Spleen (tissue), 11 donors: ENCODE results near the gene UBP1. TPM values are rescaled to one million over a fixed set of nuclear protein-coding genes. Genes with fewer than 3 reads are reported as not detected.

Experiments used
- DNase-seq: peaks from one replicate; pipeline ENCODE4 v3.0.0-alpha.2; 2020
- H3K27ac ChIP-seq, 8 donors: fragments of 200-600 bp; sonication (generic) in 7 of 8; 1 replicate in 4 of 8; 2 replicates in 4 of 8; pipeline versions ENCODE4 v1.5.0 to v1.8.0; 2016 to 2021; ENCODE audit warnings: inconsistent platforms in 4 of 8, mild to moderate bottlenecking in 4 of 8, moderate library complexity in 1 of 8
- H3K27me3 ChIP-seq, 7 donors: fragments of 200-600 bp; sonication (generic) in 6 of 7; replicated peaks in 1 of 7; 1 replicate in 4 of 7; 2 replicates in 3 of 7; pipeline versions ENCODE4 v1.5.0 to v1.8.0; 2016 to 2021; ENCODE audit warnings: inconsistent platforms in 3 of 7, mild to moderate bottlenecking in 1 of 7
- H3K36me3 ChIP-seq, 6 donors: fragments of 200-600 bp; sonication (generic) in 5 of 6; 1 replicate in 4 of 6; 2 replicates in 2 of 6; pipeline versions ENCODE4 v1.5.0 to v1.8.0; 2016 to 2021; ENCODE audit warnings: inconsistent platforms in 2 of 6
- H3K4me1 ChIP-seq, 6 donors: fragments of 200-600 bp; sonication (generic) in 5 of 6; 1 replicate in 3 of 6; 2 replicates in 3 of 6; pipeline versions ENCODE4 v1.5.0 to v1.8.0; 2016 to 2021; ENCODE audit warnings: inconsistent platforms in 3 of 6
- H3K4me3 ChIP-seq, 8 donors: fragments of 200-600 bp; sonication (generic) in 7 of 8; 1 replicate in 4 of 8; 2 replicates in 4 of 8; pipeline versions ENCODE4 v1.5.0 to v1.8.0; 2016 to 2021; ENCODE audit warnings: inconsistent platforms in 4 of 8, mild to moderate bottlenecking in 4 of 8, moderate library complexity in 2 of 8
- H3K9me3 ChIP-seq, 8 donors: fragments of 200-600 bp; sonication (generic) in 7 of 8; 1 replicate in 4 of 8; 2 replicates in 4 of 8; pipeline versions ENCODE4 v1.5.0 to v1.8.0; 2016 to 2021; ENCODE audit warnings: inconsistent platforms in 4 of 8
- POLR2A ChIP-seq, 3 donors: fragments of 450-650 bp; IDR thresholded peaks; one replicate each; pipeline ENCODE4 v1.5.1; 2017; ENCODE audit warnings: antibody characterized with exemption in 3 of 3, mild to moderate bottlenecking in 1 of 3
- POLR2AphosphoS5 ChIP-seq, 3 donors: sonication (generic); formaldehyde crosslinking; IDR thresholded peaks; one replicate each; pipeline ENCODE4 v1.5.1; 2017; ENCODE audit warnings: antibody characterized with exemption in 3 of 3
- WGBS, 5 donors: extraction: QIAGEN DNeasy Blood & Tissue Kit in 3 of 5; methylation state at CpG; one replicate each; pipeline versions ENCODE4 v1.1.5 to v1.1.7; 2013 to 2018; 5-methylcytosine and 5-hydroxymethylcytosine counted together
- intact Hi-C: fragments of 100-400 bp; cut with DNase I; formaldehyde crosslinking; loops from one replicate; pipeline ENCODE4 v1.15.0; 2023; ENCODE audit warnings: low total_unique reads
- polyA plus RNA-seq, 3 donors: library from polyadenylated mRNA; stranded (reverse); fragments of 200-250 nt; gene quantifications; one replicate each; pipeline ENCODE4 v1.2.1, GENCODE V29; 2013
- total RNA-seq, 7 donors: library from RNA; depleted of rRNA in 3 of 7; stranded (reverse); fragments of >200 nt in 3 of 7; fragmentation: NEBNext Ultra II Directional in 4 of 7; extraction: Animal tissue kit (Norgen Biotek cat#: 25700) in 4 of 7; gene quantifications; one replicate each; pipeline versions ENCODE4 v1.1.0 to v1.2.1, GENCODE V29; 2016 to 2021
- TF ChIP-seq, protein P1 (sequence below), 11 experiments: fragments of 200-600 bp in 7 of 11; fragments of 450-650 bp in 4 of 11; sonication (generic) in 4 of 11; IDR thresholded peaks in 8 of 11; conservative IDR thresholded peaks in 3 of 11; 1 replicate in 7 of 11; 2 replicates in 4 of 11; pipeline versions ENCODE4 v1.4.0 to v1.8.0; 2016 to 2021; ENCODE audit warnings: antibody characterized with exemption in 11 of 11, inconsistent platforms in 4 of 11, mild to moderate bottlenecking in 1 of 11
- donor health status: healthy with polysubstance abuse.
- donor health status: DM: no; HTN: no; CAD: no; lungs with moderate emphysema.
- donor health status: DM: no; HTN: no; CAD: no.
- donor health status: Bipolar disorder and iron deficiency.
- donor health status: healthy.
- donor health status: DM: no; HTN: no; CAD: no.
- donor health status: DM: yes; HTN: yes; CAD: no.

The UBP1 gene
- total and polyA plus RNA-seq, 10 donors: 27.6 to 88.2 (median 70.2) TPM

DNA sequence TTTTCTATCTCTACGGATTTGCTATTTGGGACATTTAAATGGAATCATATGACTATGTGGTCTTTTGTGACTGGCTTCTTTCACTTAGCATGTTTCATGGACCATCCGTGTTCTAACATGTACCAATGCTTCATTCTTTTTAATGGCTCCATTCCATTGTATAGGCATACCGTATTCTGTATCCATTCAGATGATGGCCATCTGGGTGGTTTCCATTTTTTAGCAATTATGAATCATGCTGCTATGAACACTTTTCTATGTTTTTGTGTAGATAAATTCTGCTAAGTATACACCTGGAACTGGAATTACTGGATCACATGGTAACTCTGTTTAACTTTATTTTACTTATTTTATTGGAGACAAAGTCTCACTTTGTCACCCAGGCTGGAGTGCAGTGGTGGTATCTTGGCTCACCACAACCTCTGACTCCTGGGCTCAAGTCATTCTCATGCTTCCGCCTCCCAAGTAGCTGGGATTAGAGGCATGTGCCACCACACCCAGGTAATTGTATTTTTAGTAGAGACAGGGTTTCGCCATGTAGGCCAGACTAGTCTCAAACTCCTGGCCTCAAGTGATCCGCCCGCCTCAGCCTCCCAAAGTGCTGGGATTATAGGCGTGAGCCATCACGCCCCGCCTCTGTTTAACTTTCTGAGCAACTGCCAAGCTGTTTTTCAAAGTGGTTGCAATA is 13.4 kb downstream of the UBP1 start:
- H3K27me3 ChIP-seq: no peaks in the 10 kb centered on the region
- DNase-seq: no peak
- intact Hi-C loops: no loop called here
- H3K9me3 ChIP-seq: no peaks in the 10 kb centered on the region
- TF ChIP-seq, protein P1, sequence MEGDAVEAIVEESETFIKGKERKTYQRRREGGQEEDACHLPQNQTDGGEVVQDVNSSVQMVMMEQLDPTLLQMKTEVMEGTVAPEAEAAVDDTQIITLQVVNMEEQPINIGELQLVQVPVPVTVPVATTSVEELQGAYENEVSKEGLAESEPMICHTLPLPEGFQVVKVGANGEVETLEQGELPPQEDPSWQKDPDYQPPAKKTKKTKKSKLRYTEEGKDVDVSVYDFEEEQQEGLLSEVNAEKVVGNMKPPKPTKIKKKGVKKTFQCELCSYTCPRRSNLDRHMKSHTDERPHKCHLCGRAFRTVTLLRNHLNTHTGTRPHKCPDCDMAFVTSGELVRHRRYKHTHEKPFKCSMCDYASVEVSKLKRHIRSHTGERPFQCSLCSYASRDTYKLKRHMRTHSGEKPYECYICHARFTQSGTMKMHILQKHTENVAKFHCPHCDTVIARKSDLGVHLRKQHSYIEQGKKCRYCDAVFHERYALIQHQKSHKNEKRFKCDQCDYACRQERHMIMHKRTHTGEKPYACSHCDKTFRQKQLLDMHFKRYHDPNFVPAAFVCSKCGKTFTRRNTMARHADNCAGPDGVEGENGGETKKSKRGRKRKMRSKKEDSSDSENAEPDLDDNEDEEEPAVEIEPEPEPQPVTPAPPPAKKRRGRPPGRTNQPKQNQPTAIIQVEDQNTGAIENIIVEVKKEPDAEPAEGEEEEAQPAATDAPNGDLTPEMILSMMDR (IDR thresholded peaks at IDR 0.05 in 8 of 11, conservative IDR thresholded peaks at IDR 0.05 in 3 of 11): no peak
- TF ChIP-seq POLR2A (IDR thresholded peaks at IDR 0.05) (no peak), POLR2AphosphoS5 (IDR thresholded peaks at IDR 0.05) (no peak)
- H3K27ac ChIP-seq: no peak overlapping the region
- no peak overlapping the region for H3K4me3 ChIP-seq
- WGBS, 5 donors: 93 to 97% (median 96%) methylated on average over 10 of the region's 10 CpGs
- peaks cover 0 to 39% (median 12%) of the 10 kb centered on the region in 6 donors for H3K36me3 ChIP-seq
- peaks cover 16 to 68% (median 44%) of the 10 kb centered on the region in 6 donors for H3K4me1 ChIP-seq

DNA sequence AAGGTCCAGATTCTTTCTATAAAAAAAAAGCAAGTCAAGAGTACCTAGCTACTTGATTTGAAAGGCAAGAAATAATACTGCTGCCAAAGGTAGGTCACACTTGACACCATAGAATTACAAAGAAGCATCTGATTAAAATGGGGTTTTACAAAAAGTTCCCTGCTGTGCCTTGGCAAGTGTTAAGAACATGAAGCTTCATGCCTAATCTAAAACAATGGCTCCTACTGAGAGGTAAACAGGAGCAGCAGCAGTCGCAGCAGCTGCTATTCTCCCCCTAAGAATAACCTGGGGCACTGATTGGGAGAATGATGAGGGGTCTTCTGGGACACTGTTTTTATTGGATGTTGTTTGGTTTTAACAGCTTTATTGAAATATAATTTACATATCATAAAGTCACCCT is 14.1 kb downstream of the UBP1 start:
- Histone ChIP-seq H3K27me3 (no peaks in the 10 kb centered on the region), H3K27ac (no peak overlapping the region), H3K4me3 (no peak overlapping the region), H3K4me1 (peaks cover 10 to 61% (median 37%) of the 10 kb centered on the region in 6 donors), H3K9me3 (no peaks in the 10 kb centered on the region), H3K36me3 (peaks cover 0 to 46% (median 14%) of the 10 kb centered on the region in 6 donors)
- no peak for DNase-seq
- TF ChIP-seq POLR2AphosphoS5 (IDR thresholded peaks at IDR 0.05) (no peak), POLR2A (IDR thresholded peaks at IDR 0.05) (no peak)
- TF ChIP-seq, protein P1 (IDR thresholded peaks at IDR 0.05 in 8 of 11, conservative IDR thresholded peaks at IDR 0.05 in 3 of 11): no peak
- intact Hi-C loops: no loop called here
- WGBS, 5 donors: 83 to 93% (median 90%) methylated on average over 1 of the region's 1 CpG

DNA sequence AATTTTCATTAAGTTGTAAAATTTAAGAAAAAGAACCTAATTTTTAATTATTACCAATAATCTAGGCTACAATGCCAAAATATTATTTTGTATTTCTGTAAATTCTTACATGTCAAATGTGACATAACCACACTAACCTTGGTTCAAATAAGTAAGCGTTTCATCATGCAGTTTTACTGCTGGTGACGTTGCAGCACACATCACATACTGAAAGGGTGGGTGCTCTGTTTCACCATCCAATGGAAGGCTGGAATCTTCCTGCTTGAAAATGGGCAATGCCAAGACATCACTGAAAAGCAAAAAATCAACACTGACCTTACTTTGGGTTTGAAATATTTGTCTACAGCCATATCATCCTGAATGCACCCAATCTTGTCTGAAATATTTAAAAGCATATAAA is 14.8 kb downstream of the UBP1 start:
- TF ChIP-seq POLR2A (IDR thresholded peaks at IDR 0.05): no peak
- TF ChIP-seq, protein P1 (IDR thresholded peaks at IDR 0.05 in 8 of 11, conservative IDR thresholded peaks at IDR 0.05 in 3 of 11): no peak
- intact Hi-C loops: no loop called here
- Histone ChIP-seq H3K4me3 (no peak overlapping the region), H3K4me1 (peaks cover 10 to 60% (median 32%) of the 10 kb centered on the region in 6 donors), H3K27ac (no peak overlapping the region), H3K36me3 (peaks cover 0 to 52% (median 14%) of the 10 kb centered on the region in 6 donors), H3K27me3 (no peaks in the 10 kb centered on the region), H3K9me3 (no peaks in the 10 kb centered on the region)
- no peak for DNase-seq
- 68 to 90% (median 74%) methylated on average over 2 of the region's 2 CpGs for WGBS, 5 donors

DNA sequence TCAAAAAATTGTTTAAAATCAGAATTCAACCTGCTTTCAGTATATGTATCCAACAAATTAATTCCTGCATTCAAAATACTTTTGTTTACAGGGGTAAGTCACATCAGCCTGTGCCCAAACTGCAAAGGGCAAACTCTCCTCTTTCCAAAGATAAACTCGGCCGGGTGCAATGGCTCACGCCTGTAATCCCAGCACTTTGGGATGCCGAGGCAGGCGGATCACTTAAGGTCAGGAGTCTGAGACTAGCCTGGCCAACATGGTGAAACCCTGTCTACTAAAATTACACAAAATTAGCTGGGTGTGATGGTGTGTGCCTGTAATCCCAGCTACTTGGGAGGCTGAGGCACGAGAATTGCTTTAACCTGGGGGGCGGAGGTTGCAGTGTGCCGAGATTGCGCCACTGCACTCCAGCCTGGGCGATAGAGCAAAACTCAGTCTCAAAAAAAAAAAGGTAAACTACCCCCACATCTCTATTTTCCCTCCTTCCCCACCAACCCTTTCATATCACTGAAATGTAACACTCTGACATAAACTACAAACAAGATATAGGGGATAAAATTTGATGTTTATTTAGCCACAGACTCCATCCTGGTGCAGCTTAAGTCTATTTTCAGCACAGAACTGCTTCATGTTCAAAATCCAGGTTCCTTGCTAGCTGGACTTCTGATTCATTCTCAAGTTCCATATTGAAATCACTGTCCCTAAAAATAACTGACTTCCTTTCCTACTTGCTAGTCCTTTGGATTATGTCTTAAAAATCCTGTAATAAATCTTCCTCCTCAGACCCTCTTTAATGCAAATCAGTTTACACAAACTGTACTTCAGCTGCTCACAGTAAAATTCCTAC is 15.4 kb downstream of the UBP1 start:
- intact Hi-C loops: no loop called here
- TF ChIP-seq, protein P1 (IDR thresholded peaks at IDR 0.05 in 8 of 11, conservative IDR thresholded peaks at IDR 0.05 in 3 of 11): no peak
- TF ChIP-seq POLR2AphosphoS5 (IDR thresholded peaks at IDR 0.05): no peak
- no peak for TF ChIP-seq POLR2A (IDR thresholded peaks at IDR 0.05)
- H3K4me1 ChIP-seq: peaks cover 7 to 60% (median 30%) of the 10 kb centered on the region in 6 donors

More for the DNA sequence above, 15.4 kb downstream of the UBP1 start:
- Histone ChIP-seq H3K27ac (no peak overlapping the region), H3K36me3 (peaks cover 0 to 57% (median 14%) of the 10 kb centered on the region in 6 donors), H3K27me3 (no peaks in the 10 kb centered on the region), H3K4me3 (no peak overlapping the region), H3K9me3 (no peaks in the 10 kb centered on the region)
- DNase-seq: no peak
- WGBS, 5 donors: 91 to 96% (median 94%) methylated on average over 10 of the region's 10 CpGs
